ENCODE results near the gene TMEM151A. TPM values are rescaled to one million over a fixed set of nuclear protein-coding genes. Genes with fewer than 3 reads are reported as not detected.
A peak's percentile ranks its signal among the peaks of the same experiment; 100 is the strongest.
"Not testable (repeated sequence)": the region's sequence is repeated elsewhere in the genome, so short reads cannot be mapped to it uniquely, and the experiment has no call there.

The TMEM151A gene
- total RNA-seq, 1 donor from 2014 or later = not detected

- H3K9me3 Mint-ChIP-seq = peaks cover 12% of the 10 kb centered on the region
- no peaks in the 10 kb centered on the region for H3K79me2 ChIP-seq (ENCODE audit: low read depth)
- H3K36me3 Mint-ChIP-seq = no peaks in the 10 kb centered on the region
- H3K27ac ChIP-seq = no peak overlapping the region
- no peaks in the 10 kb centered on the region for H3K36me3 ChIP-seq
- peaks cover 25% of the 10 kb centered on the region for H3K4me1 ChIP-seq
- H3F3A ChIP-seq (ENCODE audit: low read depth) = peaks cover 8% of the 10 kb centered on the region
- TF ChIP-seq CTCF (IDR thresholded peaks at IDR 0.05) (no peak), EZH2 (IDR thresholded peaks at IDR 0.05) (no peak), EZH2phosphoT487 (IDR thresholded peaks at IDR 0.05) (no peak)
- H3K4me2 ChIP-seq = no peak overlapping the region
- H3K27me3 Mint-ChIP-seq (ENCODE audit: insufficient read depth, low read depth) = peaks cover 22% of the 10 kb centered on the region
- no peak overlapping the region for H3K4me3 ChIP-seq
- H3K4me3 Mint-ChIP-seq = peak overlapping the region; percentile 47
- peaks cover 9% of the 10 kb centered on the region for H3K27me3 ChIP-seq
- H4K20me1 ChIP-seq (ENCODE audit: low read depth) = no peaks in the 10 kb centered on the region
- peak overlapping the region; percentile 72 for H3K27ac Mint-ChIP-seq
- no peak overlapping the region for H2AFZ ChIP-seq (replicated peaks)
- no peak overlapping the region for H3K9ac ChIP-seq
- DNase-seq (ENCODE audit: low spot score) = no peak
- H3K9me3 ChIP-seq (ENCODE audit: low read depth) = no peaks in the 10 kb centered on the region
- H3K4me1 Mint-ChIP-seq = peaks cover 52% of the 10 kb centered on the region
Measured at GRCh38 chr11:66318600-66318970, 26.9 kb downstream of the TMEM151A start.

- H3K36me3 Mint-ChIP-seq; H3K27ac ChIP-seq; H3K4me3 Mint-ChIP-seq; H3F3A ChIP-seq (ENCODE audit: low read depth); H3K79me2 ChIP-seq (ENCODE audit: low read depth); H4K20me1 ChIP-seq (ENCODE audit: low read depth); H3K9me3 ChIP-seq (ENCODE audit: low read depth); H3K4me3 ChIP-seq; DNase-seq (ENCODE audit: low spot score); H2AFZ ChIP-seq (replicated peaks); H3K27ac Mint-ChIP-seq; H3K27me3 ChIP-seq; H3K4me2 ChIP-seq; H3K9ac ChIP-seq; H3K36me3 ChIP-seq: not testable (repeated sequence)
- Mint-ChIP-seq H3K4me1 (peaks cover 52% of the 10 kb centered on the region), H3K9me3 (peaks cover 12% of the 10 kb centered on the region), H3K27me3 (ENCODE audit: insufficient read depth, low read depth) (peaks cover 22% of the 10 kb centered on the region)
- H3K4me1 ChIP-seq = peaks cover 27% of the 10 kb centered on the region
Measured at GRCh38 chr11:66320289-66320688, 28.6 kb downstream of the TMEM151A start.

GRCh38 chr11:66320748-66321147 lies 29.1 kb downstream of the TMEM151A start:
- not testable (repeated sequence) for H3K9me3 ChIP-seq (ENCODE audit: low read depth); H3K36me3 Mint-ChIP-seq; H2AFZ ChIP-seq (replicated peaks); DNase-seq (ENCODE audit: low spot score); H4K20me1 ChIP-seq (ENCODE audit: low read depth); H3K27ac Mint-ChIP-seq; H3K27me3 ChIP-seq; H3K79me2 ChIP-seq (ENCODE audit: low read depth); H3K9ac ChIP-seq; H3F3A ChIP-seq (ENCODE audit: low read depth); H3K4me3 Mint-ChIP-seq; H3K4me3 ChIP-seq; H3K4me2 ChIP-seq; H3K36me3 ChIP-seq; H3K27ac ChIP-seq
- H3K9me3 Mint-ChIP-seq = peaks cover 12% of the 10 kb centered on the region
- H3K4me1 ChIP-seq = peaks cover 27% of the 10 kb centered on the region
- peaks cover 52% of the 10 kb centered on the region for H3K4me1 Mint-ChIP-seq
- peaks cover 21% of the 10 kb centered on the region for H3K27me3 Mint-ChIP-seq (ENCODE audit: insufficient read depth, low read depth)

GRCh38 chr11:66321606-66322005 lies 29.9 kb downstream of the TMEM151A start:
- H3K9me3 Mint-ChIP-seq = peaks cover 12% of the 10 kb centered on the region
- no peaks in the 10 kb centered on the region for H4K20me1 ChIP-seq (ENCODE audit: low read depth)
- peaks cover 21% of the 10 kb centered on the region for H3K27me3 Mint-ChIP-seq (ENCODE audit: insufficient read depth, low read depth)
- no peak overlapping the region for H3K4me3 Mint-ChIP-seq
- TF ChIP-seq EZH2 (IDR thresholded peaks at IDR 0.05) (no peak), EZH2phosphoT487 (IDR thresholded peaks at IDR 0.05) (no peak), CTCF (IDR thresholded peaks at IDR 0.05) (no peak)
- H3K9me3 ChIP-seq (ENCODE audit: low read depth) = no peaks in the 10 kb centered on the region
- H3F3A ChIP-seq (ENCODE audit: low read depth) = no peaks in the 10 kb centered on the region
- no peak overlapping the region for H3K27ac Mint-ChIP-seq
- no peaks in the 10 kb centered on the region for H3K79me2 ChIP-seq (ENCODE audit: low read depth)
- no peak overlapping the region for H3K4me2 ChIP-seq
- H3K4me3 ChIP-seq = no peak overlapping the region
- no peak overlapping the region for H3K27ac ChIP-seq
- no peak for DNase-seq (ENCODE audit: low spot score)
- H3K27me3 ChIP-seq = peaks cover under 1% of the 10 kb centered on the region
- peaks cover 58% of the 10 kb centered on the region for H3K4me1 Mint-ChIP-seq
- H3K9ac ChIP-seq = no peak overlapping the region
- H3K36me3 ChIP-seq = no peaks in the 10 kb centered on the region
- H3K36me3 Mint-ChIP-seq = no peaks in the 10 kb centered on the region
- H3K4me1 ChIP-seq = peaks cover 26% of the 10 kb centered on the region
- no peak overlapping the region for H2AFZ ChIP-seq (replicated peaks)

Measured in neural progenitor cell (in vitro differentiated cells).